Dedifferentiated amniotic fluid mesenchymal stem cell (primary cell): ENCODE measurements around the gene ZNF583.

ENCODE experiments used
- DNase-seq: peaks from one replicate; pipeline ENCODE4 v3.0.0-alpha.2; 2016; ENCODE audit errors: extremely low spot score

ZNF583 gene

GRCh38 chr19:56474308-56474707 is 70.2 kb downstream of the ZNF583 start:
- DNase-seq = no peak

- DNase-seq = no peak
Observed at GRCh38 chr19:56476093-56476492, 72.0 kb downstream of the ZNF583 start.
